Ishikawa (cell line): ENCODE measurements around the gene THADA.

Experiments used
- CEBPB ChIP-seq: IDR thresholded peaks from 2 replicates; pipeline ENCODE4 v1.6.1; 2012
- CREB1 ChIP-seq: IDR thresholded peaks from 2 replicates; pipeline ENCODE4 v1.6.1; 2012; ENCODE audit warnings: low read depth
- EGR1 ChIP-seq: IDR thresholded peaks from 2 replicates; pipeline ENCODE4 v1.6.1; 2012
- EP300 ChIP-seq: IDR thresholded peaks from 2 replicates; pipeline ENCODE4 v1.6.1; 2012; ENCODE audit warnings: borderline replicate concordance
- FOXM1 ChIP-seq: IDR thresholded peaks from 2 replicates; pipeline ENCODE4 v1.6.1; 2012; ENCODE audit warnings: low read depth, borderline replicate concordance
- RAD21 ChIP-seq: IDR thresholded peaks from 2 replicates; pipeline ENCODE4 v1.6.1; 2012; ENCODE audit warnings: low read depth
- REST ChIP-seq: IDR thresholded peaks from 2 replicates; pipeline ENCODE4 v1.6.1; 2012; ENCODE audit warnings: low read depth, mild to moderate bottlenecking
- TAF1 ChIP-seq: IDR thresholded peaks from 2 replicates; pipeline ENCODE4 v1.6.1; 2012; ENCODE audit warnings: low read depth, mild to moderate bottlenecking
- TEAD4 ChIP-seq: IDR thresholded peaks from 2 replicates; pipeline ENCODE4 v1.6.1; 2012
- USF1 ChIP-seq: IDR thresholded peaks from 2 replicates; pipeline ENCODE4 v1.6.1; 2012
- YY1 ChIP-seq: IDR thresholded peaks from 2 replicates; pipeline ENCODE4 v1.6.1; 2012; ENCODE audit warnings: low read depth
- ZBTB7A ChIP-seq: IDR thresholded peaks from 2 replicates; pipeline ENCODE4 v1.6.1; 2012; ENCODE audit warnings: low read depth
- TF ChIP-seq, protein P1 (sequence below): IDR thresholded peaks from 2 replicates; pipeline ENCODE4 v1.6.1; 2012

- TF ChIP-seq FOXM1 = no peak
- TF ChIP-seq EP300 = no peak
- TF ChIP-seq, protein P1, sequence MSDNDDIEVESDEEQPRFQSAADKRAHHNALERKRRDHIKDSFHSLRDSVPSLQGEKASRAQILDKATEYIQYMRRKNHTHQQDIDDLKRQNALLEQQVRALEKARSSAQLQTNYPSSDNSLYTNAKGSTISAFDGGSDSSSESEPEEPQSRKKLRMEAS = no peak
- no peak for TF ChIP-seq REST
- TF ChIP-seq YY1 = no peak
- peak; percentile 55 for TF ChIP-seq RAD21
- no peak for TF ChIP-seq USF1
- no peak for TF ChIP-seq TAF1
- TF ChIP-seq CREB1 = no peak
- no peak for TF ChIP-seq EGR1
- no peak for TF ChIP-seq CEBPB
- TF ChIP-seq TEAD4 = no peak
- TF ChIP-seq ZBTB7A = no peak
These were observed 13.6 kb upstream of the THADA start for GRCh38 chr2:43609290-43609918.
